Thyroid gland (tissue), 4 donors: Measurements from ENCODE around the gene ITGA2B.

Experiments
- POLR2A ChIP-seq, 2 donors: fragments of 450-650 bp; IDR thresholded peaks; one replicate each; pipeline ENCODE4 v1.6.1; 2017; ENCODE audit warnings: antibody characterized with exemption in 2 of 2, mild to moderate bottlenecking in 2 of 2, moderate library complexity in 1 of 2
- TF ChIP-seq, protein P1 (sequence below), 6 experiments: fragments of 200-600 bp in 3 of 6; fragments of 450-650 bp in 3 of 6; sonication (generic) in 3 of 6; IDR thresholded peaks; one replicate each; pipeline ENCODE4 v1.5.1; 2016 to 2019; ENCODE audit warnings: antibody characterized with exemption in 6 of 6, mild to moderate bottlenecking in 2 of 6, inconsistent platforms in 1 of 6, moderate library complexity in 1 of 6

DNA sequence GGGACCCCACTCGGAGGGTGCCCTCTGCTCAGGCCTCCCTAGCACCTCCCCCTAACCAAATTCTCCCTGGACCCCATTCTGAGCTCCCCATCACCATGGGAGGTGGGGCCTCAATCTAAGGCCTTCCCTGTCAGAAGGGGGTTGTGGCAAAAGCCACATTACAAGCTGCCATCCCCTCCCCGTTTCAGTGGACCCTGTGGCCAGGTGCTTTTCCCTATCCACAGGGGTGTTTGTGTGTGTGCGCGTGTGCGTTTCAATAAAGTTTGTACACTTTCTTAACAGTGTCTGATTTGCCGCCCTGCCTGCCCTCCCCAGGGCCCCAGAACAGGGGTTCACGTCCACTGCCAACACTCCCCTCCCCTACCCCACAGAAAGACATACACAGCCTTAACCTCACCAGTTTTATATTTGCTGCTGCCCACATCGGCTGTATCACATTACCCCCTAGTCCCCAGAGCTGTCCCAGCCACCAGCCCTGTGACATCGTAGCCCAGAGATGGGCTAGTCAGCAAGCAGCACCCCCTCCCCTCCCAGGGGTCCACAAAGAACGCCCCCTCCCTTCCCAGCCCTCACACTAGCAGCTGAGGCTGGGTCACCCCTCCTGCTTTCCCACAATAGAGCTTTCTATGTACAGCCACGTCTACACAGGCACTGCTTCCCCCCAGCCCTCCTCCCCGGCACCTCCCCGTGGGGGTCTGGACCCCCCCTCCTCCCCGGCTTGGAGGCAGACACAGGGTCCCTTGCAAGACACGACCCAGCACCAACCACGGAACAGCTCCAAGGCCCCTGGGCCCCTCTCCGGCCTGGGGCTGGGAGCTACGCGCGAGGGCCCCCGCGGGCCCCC, 36.4 kb downstream of the ITGA2B start:
- TF ChIP-seq, protein P1, sequence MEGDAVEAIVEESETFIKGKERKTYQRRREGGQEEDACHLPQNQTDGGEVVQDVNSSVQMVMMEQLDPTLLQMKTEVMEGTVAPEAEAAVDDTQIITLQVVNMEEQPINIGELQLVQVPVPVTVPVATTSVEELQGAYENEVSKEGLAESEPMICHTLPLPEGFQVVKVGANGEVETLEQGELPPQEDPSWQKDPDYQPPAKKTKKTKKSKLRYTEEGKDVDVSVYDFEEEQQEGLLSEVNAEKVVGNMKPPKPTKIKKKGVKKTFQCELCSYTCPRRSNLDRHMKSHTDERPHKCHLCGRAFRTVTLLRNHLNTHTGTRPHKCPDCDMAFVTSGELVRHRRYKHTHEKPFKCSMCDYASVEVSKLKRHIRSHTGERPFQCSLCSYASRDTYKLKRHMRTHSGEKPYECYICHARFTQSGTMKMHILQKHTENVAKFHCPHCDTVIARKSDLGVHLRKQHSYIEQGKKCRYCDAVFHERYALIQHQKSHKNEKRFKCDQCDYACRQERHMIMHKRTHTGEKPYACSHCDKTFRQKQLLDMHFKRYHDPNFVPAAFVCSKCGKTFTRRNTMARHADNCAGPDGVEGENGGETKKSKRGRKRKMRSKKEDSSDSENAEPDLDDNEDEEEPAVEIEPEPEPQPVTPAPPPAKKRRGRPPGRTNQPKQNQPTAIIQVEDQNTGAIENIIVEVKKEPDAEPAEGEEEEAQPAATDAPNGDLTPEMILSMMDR (IDR thresholded peaks at IDR 0.05), result no peak
- TF ChIP-seq POLR2A (IDR thresholded peaks at IDR 0.05), result no peak
